Measurements from ENCODE around the gene NLRC3.
A peak's percentile ranks its signal among the peaks of the same experiment; 100 is the strongest.

NLRC3 gene

DNA sequence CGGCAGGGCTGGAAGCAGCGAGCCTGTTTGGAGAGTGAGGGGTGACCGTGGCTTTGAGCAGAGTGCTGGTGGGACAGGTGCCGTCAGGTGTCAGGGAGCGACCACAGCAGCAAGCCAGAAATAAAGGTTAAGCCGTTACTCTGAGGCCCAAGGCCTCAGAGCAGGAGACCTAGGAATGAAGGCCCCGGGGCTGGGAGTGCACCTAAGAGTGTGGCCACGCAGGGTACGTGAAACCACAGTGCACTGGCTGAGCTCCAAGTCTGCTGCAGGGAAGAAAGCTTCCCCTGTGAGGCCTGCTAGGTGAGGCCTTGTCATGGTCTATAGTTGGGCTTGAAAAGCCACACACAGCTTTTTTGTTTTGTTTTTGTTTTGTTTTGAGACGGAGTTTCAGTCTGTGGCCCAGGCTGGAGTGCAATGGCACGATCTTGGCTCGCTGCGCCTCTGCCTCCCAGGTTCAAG lies 67.7 kb downstream of the NLRC3 start:
- Histone ChIP-seq H4K91ac (ENCODE audit: low read length) (no peak overlapping the region), H3K4ac (ENCODE audit: low read depth in 1 of 2, low read length in 2 of 2) (no peak overlapping the region), H2BK12ac (ENCODE audit: low read length in 2 of 2) (no peak overlapping the region), H4K8ac (ENCODE audit: low read length) (no peak overlapping the region), H3K4me2 (ENCODE audit: low read length, poor library complexity, severe bottlenecking) (no peak overlapping the region), H3K27me3 (ENCODE audit: control insufficient read depth in 1 of 2, insufficient read depth in 1 of 2, low read length in 2 of 2) (no peaks in the 10 kb centered on the region), H3K4me3 (ENCODE audit: insufficient read depth in 1 of 2, low read depth in 1 of 2, low read length in 2 of 2) (no peak overlapping the region), H2AFZ (ENCODE audit: low read depth, low read length) (no peak overlapping the region), H2AK5ac (ENCODE audit: low read length, severe bottlenecking) (no peak overlapping the region), H2BK15ac (ENCODE audit: low read depth, poor library complexity, severe bottlenecking) (no peak overlapping the region), H3K27ac (ENCODE audit: low read length, poor library complexity, severe bottlenecking) (no peak overlapping the region), H3K4me1 (ENCODE audit: control insufficient read depth, insufficient read depth, low read depth, low read length) (peaks cover 4% of the 10 kb centered on the region), H3K9me3 (ENCODE audit: control insufficient read depth, low read length) (no peaks in the 10 kb centered on the region), H2BK120ac (ENCODE audit: low read depth, low read length) (no peak overlapping the region), H3K23ac (ENCODE audit: low read length in 2 of 2) (no peak overlapping the region), H3K14ac (ENCODE audit: low read length in 2 of 2) (no peak overlapping the region), H3K36me3 (ENCODE audit: control insufficient read depth in 1 of 2, insufficient read depth in 2 of 2, low read depth in 1 of 2, low read length in 2 of 2) (peaks cover 44 to 84% of the 10 kb centered on the region in 2 experiments), H3K79me1 (replicated peaks; ENCODE audit: low read length, poor library complexity, severe bottlenecking) (peaks cover 9% of the 10 kb centered on the region), H3K18ac (ENCODE audit: low read depth in 1 of 2, low read length in 2 of 2) (no peak overlapping the region), H3K9ac (ENCODE audit: low read length) (no peak overlapping the region), H2BK5ac (ENCODE audit: low read depth, low read length, poor library complexity, severe bottlenecking) (no peak overlapping the region)
- no peak for DNase-seq
- 91% methylated on average over 13 of the region's 13 CpGs for WGBS

GRCh38 chr16:3508736-3509135 lies 68.5 kb downstream of the NLRC3 start:
- H4K8ac ChIP-seq (ENCODE audit: low read length), result no peak overlapping the region
- DNase-seq, result no peak
- H2BK15ac ChIP-seq (ENCODE audit: low read depth, poor library complexity, severe bottlenecking), result no peak overlapping the region
- H3K4me1 ChIP-seq (ENCODE audit: control insufficient read depth, insufficient read depth, low read depth, low read length), result peaks cover 2% of the 10 kb centered on the region
- peaks cover 41 to 79% of the 10 kb centered on the region in 2 experiments for H3K36me3 ChIP-seq (ENCODE audit: control insufficient read depth in 1 of 2, insufficient read depth in 2 of 2, low read depth in 1 of 2, low read length in 2 of 2)
- no peak overlapping the region for H3K9ac ChIP-seq (ENCODE audit: low read length)
- no peak overlapping the region for H4K91ac ChIP-seq (ENCODE audit: low read length)
- no peak overlapping the region for H2BK12ac ChIP-seq (ENCODE audit: low read length in 2 of 2)
- no peaks in the 10 kb centered on the region for H3K27me3 ChIP-seq (ENCODE audit: control insufficient read depth in 1 of 2, insufficient read depth in 1 of 2, low read length in 2 of 2)
- H3K79me1 ChIP-seq (replicated peaks; ENCODE audit: low read length, poor library complexity, severe bottlenecking), result peaks cover 9% of the 10 kb centered on the region
- H3K14ac ChIP-seq (ENCODE audit: low read length in 2 of 2), result no peak overlapping the region
- no peak overlapping the region for H2BK120ac ChIP-seq (ENCODE audit: low read depth, low read length)
- no peak overlapping the region for H2BK5ac ChIP-seq (ENCODE audit: low read depth, low read length, poor library complexity, severe bottlenecking)
- no peak overlapping the region for H3K4me3 ChIP-seq (ENCODE audit: insufficient read depth in 1 of 2, low read depth in 1 of 2, low read length in 2 of 2)
- no peak overlapping the region for H3K4me2 ChIP-seq (ENCODE audit: low read length, poor library complexity, severe bottlenecking)
- H2AFZ ChIP-seq (ENCODE audit: low read depth, low read length), result no peak overlapping the region
- H3K4ac ChIP-seq (ENCODE audit: low read depth in 1 of 2, low read length in 2 of 2), result no peak overlapping the region
- WGBS, result 94% methylated on average over 7 of the region's 7 CpGs
- H3K9me3 ChIP-seq (ENCODE audit: control insufficient read depth, low read length), result no peaks in the 10 kb centered on the region
- H2AK5ac ChIP-seq (ENCODE audit: low read length, severe bottlenecking), result no peak overlapping the region
- H3K18ac ChIP-seq (ENCODE audit: low read depth in 1 of 2, low read length in 2 of 2), result no peak overlapping the region
- H3K27ac ChIP-seq (ENCODE audit: low read length, poor library complexity, severe bottlenecking), result no peak overlapping the region
- no peak overlapping the region for H3K23ac ChIP-seq (ENCODE audit: low read length in 2 of 2)

- Histone ChIP-seq H3K79me1 (replicated peaks; ENCODE audit: low read length, poor library complexity, severe bottlenecking) (peaks cover 17% of the 10 kb centered on the region), H3K4ac (ENCODE audit: low read depth in 1 of 2, low read length in 2 of 2) (no peak overlapping the region), H3K23ac (ENCODE audit: low read length in 2 of 2) (no peak overlapping the region), H3K27ac (ENCODE audit: low read length, poor library complexity, severe bottlenecking) (no peak overlapping the region), H4K8ac (ENCODE audit: low read length) (no peak overlapping the region), H3K36me3 (ENCODE audit: control insufficient read depth in 1 of 2, insufficient read depth in 2 of 2, low read depth in 1 of 2, low read length in 2 of 2) (peaks cover 9 to 35% of the 10 kb centered on the region in 2 experiments), H3K9me3 (ENCODE audit: control insufficient read depth, low read length) (no peaks in the 10 kb centered on the region), H4K91ac (ENCODE audit: low read length) (no peak overlapping the region), H3K4me2 (ENCODE audit: low read length, poor library complexity, severe bottlenecking) (no peak overlapping the region), H2BK15ac (ENCODE audit: low read depth, poor library complexity, severe bottlenecking) (no peak overlapping the region), H2BK12ac (ENCODE audit: low read length in 2 of 2) (no peak overlapping the region), H3K4me3 (ENCODE audit: insufficient read depth in 1 of 2, low read depth in 1 of 2, low read length in 2 of 2) (no peak overlapping the region), H2BK5ac (ENCODE audit: low read depth, low read length, poor library complexity, severe bottlenecking) (no peak overlapping the region), H3K18ac (ENCODE audit: low read depth in 1 of 2, low read length in 2 of 2) (no peak overlapping the region), H2AFZ (ENCODE audit: low read depth, low read length) (no peak overlapping the region), H3K14ac (ENCODE audit: low read length in 2 of 2) (no peak overlapping the region), H3K9ac (ENCODE audit: low read length) (no peak overlapping the region), H2AK5ac (ENCODE audit: low read length, severe bottlenecking) (no peak overlapping the region), H2BK120ac (ENCODE audit: low read depth, low read length) (no peak overlapping the region), H3K4me1 (ENCODE audit: control insufficient read depth, insufficient read depth, low read depth, low read length) (peaks cover 4% of the 10 kb centered on the region), H3K27me3 (ENCODE audit: control insufficient read depth in 1 of 2, insufficient read depth in 1 of 2, low read length in 2 of 2) (no peaks in the 10 kb centered on the region)
- WGBS, result 98% methylated on average over 6 of the region's 6 CpGs
- no peak for DNase-seq
These were observed 73.7 kb downstream of the NLRC3 start for GRCh38 chr16:3503523-3503922.

- no peak overlapping the region for H4K8ac ChIP-seq (ENCODE audit: low read length)
- peaks cover 17% of the 10 kb centered on the region for H3K79me1 ChIP-seq (replicated peaks; ENCODE audit: low read length, poor library complexity, severe bottlenecking)
- H3K18ac ChIP-seq (ENCODE audit: low read depth in 1 of 2, low read length in 2 of 2), result no peak overlapping the region
- peaks cover 4% of the 10 kb centered on the region for H3K4me1 ChIP-seq (ENCODE audit: control insufficient read depth, insufficient read depth, low read depth, low read length)
- peak overlapping the region in 1 of 2 experiments; percentile 87 for H3K14ac ChIP-seq (ENCODE audit: low read length in 2 of 2)
- no peak for DNase-seq
- no peak overlapping the region for H2BK5ac ChIP-seq (ENCODE audit: low read depth, low read length, poor library complexity, severe bottlenecking)
- no peak overlapping the region for H2BK120ac ChIP-seq (ENCODE audit: low read depth, low read length)
- H3K23ac ChIP-seq (ENCODE audit: low read length in 2 of 2), result peak overlapping the region in 1 of 2 experiments; percentile 96
- WGBS, result 82% methylated on average over 21 of the region's 22 CpGs
- peak overlapping the region; percentile 76 for H3K4me2 ChIP-seq (ENCODE audit: low read length, poor library complexity, severe bottlenecking)
- no peak overlapping the region for H2BK15ac ChIP-seq (ENCODE audit: low read depth, poor library complexity, severe bottlenecking)
- no peak overlapping the region for H3K27ac ChIP-seq (ENCODE audit: low read length, poor library complexity, severe bottlenecking)
- peak overlapping the region; percentile 69 to 83 for H3K4me3 ChIP-seq (ENCODE audit: insufficient read depth in 1 of 2, low read depth in 1 of 2, low read length in 2 of 2)
- peak overlapping the region in 1 of 2 experiments; percentile 10 for H2BK12ac ChIP-seq (ENCODE audit: low read length in 2 of 2)
- peak overlapping the region in 1 of 2 experiments; percentile 17 for H3K4ac ChIP-seq (ENCODE audit: low read depth in 1 of 2, low read length in 2 of 2)
- no peaks in the 10 kb centered on the region for H3K9me3 ChIP-seq (ENCODE audit: control insufficient read depth, low read length)
- H2AK5ac ChIP-seq (ENCODE audit: low read length, severe bottlenecking), result no peak overlapping the region
- H3K9ac ChIP-seq (ENCODE audit: low read length), result peak overlapping the region; percentile 93
- peaks cover 9 to 20% of the 10 kb centered on the region in 2 experiments for H3K36me3 ChIP-seq (ENCODE audit: control insufficient read depth in 1 of 2, insufficient read depth in 2 of 2, low read depth in 1 of 2, low read length in 2 of 2)
- no peak overlapping the region for H2AFZ ChIP-seq (ENCODE audit: low read depth, low read length)
- no peaks in the 10 kb centered on the region for H3K27me3 ChIP-seq (ENCODE audit: control insufficient read depth in 1 of 2, insufficient read depth in 1 of 2, low read length in 2 of 2)
- H4K91ac ChIP-seq (ENCODE audit: low read length), result peak overlapping the region; percentile 75
These were observed 75.3 kb downstream of the NLRC3 start for GRCh38 chr16:3501783-3502400.

Data from mesenchymal stem cell (in vitro differentiated cells and primary cell).